HG03196 (cell line): ENCODE measurements around the gene FCRL5.
"Not testable (repeated sequence)": the region's sequence is repeated elsewhere in the genome, so short reads cannot be mapped to it uniquely, and the experiment has no call there.

Experiments
- ATAC-seq: cut with Tn5 transposase; IDR thresholded peaks from one replicate; pipeline ENCODE4 v1.9.1; 2021; ENCODE audit not compliant: unreplicated experiment

FCRL5 gene

GRCh38 chr1:157551694-157552693, at the start of gene FCRL5:
Gene FCRL5 (minus strand): TSS chr1:157552515. CDS start chr1:157552362, 153 bp downstream.
- ATAC-seq, result peak; percentile 68

GRCh38 chr1:157600236-157600635, 47.9 kb upstream of the FCRL5 start:
- no peak for ATAC-seq

DNA sequence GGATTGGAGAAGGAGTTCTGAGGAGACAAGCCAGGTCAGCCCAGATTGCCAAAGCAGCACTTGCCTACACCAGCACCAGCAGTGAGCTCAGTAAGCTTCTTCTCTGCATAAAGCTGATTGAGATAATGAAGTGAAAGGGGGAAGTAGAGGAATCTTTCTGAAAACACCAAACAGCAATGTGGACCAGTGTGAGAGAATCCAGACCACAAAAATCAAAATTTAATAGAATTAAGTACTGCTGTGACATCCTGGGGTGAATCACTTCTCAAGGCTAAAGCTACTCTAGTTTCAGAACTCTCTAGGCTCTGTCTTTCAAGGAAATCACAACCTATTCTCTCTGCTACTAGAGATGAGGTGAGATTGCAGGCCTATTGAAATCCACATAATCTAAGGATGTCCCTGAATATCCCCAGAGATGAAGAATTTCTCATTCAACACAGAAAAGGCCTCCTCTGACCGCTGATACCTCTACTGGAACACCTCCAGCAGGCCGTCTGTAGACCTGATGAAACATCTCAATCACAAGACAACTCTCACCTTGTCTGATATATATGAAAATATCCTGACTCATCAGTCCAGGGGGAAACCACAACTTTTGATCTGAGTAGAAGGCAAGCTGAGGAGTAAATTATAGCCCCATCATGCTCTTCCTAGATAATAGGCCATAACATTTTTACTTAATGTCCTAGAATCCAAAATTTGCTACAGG, 45.8 kb upstream of the FCRL5 start, which contains the start of gene FCRL4:
TSS of gene FCRL4 (minus strand) at position 127 of the 709 bp plus-strand sequence. CDS start 141 bp downstream, outside the sequence.
- ATAC-seq, result peak; percentile 60

DNA sequence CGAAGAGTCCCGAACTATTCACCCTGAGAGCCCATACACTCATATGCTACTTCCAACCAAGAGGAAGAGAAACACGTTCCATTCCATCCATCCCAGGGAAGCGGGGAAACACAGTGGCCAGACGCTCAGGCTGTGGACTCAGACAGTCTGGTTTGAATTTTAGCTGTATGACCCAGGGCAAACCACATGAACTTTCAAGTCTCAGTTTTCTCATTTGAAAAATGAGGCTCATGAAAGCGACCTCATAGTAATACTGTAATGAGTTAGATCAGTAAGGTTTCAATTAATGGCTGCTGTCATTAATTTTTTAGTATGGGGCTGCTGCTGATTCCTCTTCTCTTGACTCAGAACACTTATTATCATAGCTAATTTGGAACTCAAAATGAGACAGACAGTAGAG, 44.1 kb upstream of the FCRL5 start:
- peak; percentile 51 for ATAC-seq

GRCh38 chr1:157595356-157595755, 43.0 kb upstream of the FCRL5 start:
- peak; percentile 51 for ATAC-seq

- no peak for ATAC-seq
Measured at GRCh38 chr1:157585984-157586383, 33.7 kb upstream of the FCRL5 start.

DNA sequence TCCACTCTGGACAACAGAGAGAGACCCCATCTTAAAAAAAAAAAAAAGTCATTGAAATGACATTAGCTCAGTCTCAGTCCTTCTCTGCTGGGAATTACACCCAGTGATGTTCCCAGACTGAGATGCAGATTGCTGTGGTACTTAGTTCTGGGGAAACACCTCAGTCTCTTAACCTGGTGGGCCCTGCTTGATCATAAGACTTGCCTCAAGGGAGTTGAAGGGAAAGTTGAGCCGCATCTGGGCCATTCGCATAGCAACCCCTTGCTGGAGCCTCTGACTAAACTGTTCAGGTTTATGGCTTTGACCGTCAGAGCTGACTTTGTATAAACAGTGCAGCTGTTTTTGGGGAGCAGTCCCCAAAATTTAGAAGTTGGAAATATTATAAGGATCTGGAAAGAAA, 32.2 kb upstream of the FCRL5 start:
- ATAC-seq, result no peak

DNA sequence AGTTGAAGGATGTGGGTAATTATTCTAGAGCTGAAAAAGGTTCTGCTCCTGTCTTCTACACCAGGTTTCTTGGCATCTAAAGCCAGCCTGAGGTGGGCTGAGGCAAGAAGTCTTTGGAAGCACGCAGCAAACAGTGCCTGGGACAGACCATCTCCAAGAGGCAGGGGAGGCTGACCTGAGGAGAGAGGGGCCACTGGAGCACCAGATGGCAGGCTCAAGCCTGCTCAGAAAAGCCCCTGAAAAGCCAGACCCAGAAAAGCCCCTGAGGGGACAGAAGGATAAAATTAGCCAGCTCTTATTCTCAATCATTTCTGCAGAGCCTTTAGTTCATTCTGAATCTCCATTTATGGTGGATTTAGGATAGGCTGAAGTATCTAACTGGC, 28.5 kb upstream of the FCRL5 start:
- no peak for ATAC-seq

GRCh38 chr1:157580179-157580827, 28.0 kb upstream of the FCRL5 start:
- ATAC-seq, result no peak

GRCh38 chr1:157577420-157577819, 25.1 kb upstream of the FCRL5 start:
- ATAC-seq, result no peak

DNA sequence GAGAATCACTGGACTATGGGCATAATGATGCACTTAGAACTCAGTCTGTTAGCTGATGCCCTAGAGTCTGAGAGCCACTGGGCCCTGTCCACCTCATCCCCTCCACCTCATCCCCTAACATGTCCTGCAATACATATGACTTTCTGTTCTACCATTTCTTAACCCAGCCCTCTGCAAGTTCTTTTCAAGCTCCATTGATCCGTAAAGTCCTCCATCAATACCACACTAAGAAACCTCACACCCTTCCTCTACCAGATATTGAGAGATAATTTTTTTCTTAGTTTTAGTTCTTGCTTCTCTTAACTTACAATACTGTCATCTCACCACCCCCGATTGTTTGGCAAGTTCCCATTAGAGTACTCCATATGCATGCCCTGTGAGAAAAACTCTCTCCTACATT, 23.4 kb upstream of the FCRL5 start:
- ATAC-seq, result peak; percentile 57

DNA sequence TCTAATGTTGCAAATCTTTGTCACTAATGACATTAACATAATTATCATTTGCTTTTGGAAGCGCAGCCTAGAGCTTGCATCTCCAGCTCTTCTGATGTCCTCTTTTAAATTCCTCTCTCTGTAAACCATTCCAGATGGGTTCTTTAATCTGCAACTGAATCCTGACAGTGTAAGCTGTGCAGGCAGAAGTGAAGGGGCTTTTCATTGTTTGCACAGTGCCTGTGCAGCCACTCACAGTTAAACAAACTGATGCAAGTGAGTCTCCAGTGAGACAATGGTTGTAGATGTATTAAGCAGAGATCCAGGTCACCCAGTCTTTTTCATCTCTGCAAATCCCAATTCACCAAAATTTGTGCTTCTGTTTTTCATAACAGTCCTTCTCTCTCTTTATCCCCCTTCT, 22.5 kb upstream of the FCRL5 start:
- no peak for ATAC-seq

- no peak for ATAC-seq
Measured at GRCh38 chr1:157566484-157567300, 14.4 kb upstream of the FCRL5 start.

DNA sequence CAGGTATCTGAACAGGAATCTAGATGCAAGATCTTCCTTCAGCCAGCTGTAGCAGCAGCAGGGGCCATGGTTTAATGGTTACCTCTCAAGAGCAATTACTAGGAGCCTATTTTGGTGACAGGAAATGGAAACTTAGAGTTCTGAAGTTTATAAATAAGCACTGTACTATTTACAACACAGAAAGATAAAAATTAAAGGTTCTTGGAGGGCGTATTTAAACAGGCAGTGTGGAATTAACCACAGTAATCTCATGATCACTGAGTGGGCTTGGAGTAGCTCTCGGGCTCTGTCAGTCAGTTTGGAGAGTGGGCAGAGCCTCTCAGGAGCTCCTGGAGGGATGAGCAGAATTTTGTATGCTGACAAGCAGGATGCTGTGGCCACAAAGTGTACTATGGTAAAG, 10.2 kb upstream of the FCRL5 start:
- peak; percentile 77 for ATAC-seq

DNA sequence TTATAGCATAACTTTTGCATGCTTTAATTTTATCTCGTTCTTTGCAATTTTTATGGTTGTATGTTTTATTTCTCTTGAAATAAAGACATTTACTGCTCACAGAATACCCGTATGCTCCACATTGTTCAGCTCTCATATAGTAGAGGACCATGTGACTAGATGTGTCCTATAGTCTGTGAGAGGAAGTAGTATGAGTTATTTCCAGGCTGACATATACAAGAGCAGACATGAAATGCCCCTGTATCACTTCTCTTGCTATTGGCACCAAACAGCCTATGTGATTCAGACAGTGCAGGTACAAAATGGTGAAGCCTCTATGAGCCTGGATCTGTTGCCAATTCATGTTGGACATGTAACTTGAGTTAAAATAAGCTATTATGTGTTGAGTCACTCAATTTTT, 5.8 kb upstream of the FCRL5 start:
- ATAC-seq, result no peak

GRCh38 chr1:157548081-157548480, 4.2 kb downstream of the FCRL5 start:
- not testable (repeated sequence) for ATAC-seq

- no peak for ATAC-seq
Measured at GRCh38 chr1:157542676-157543075, 9.6 kb downstream of the FCRL5 start.

GRCh38 chr1:157540852-157541251, 11.5 kb downstream of the FCRL5 start:
- ATAC-seq, result no peak

DNA sequence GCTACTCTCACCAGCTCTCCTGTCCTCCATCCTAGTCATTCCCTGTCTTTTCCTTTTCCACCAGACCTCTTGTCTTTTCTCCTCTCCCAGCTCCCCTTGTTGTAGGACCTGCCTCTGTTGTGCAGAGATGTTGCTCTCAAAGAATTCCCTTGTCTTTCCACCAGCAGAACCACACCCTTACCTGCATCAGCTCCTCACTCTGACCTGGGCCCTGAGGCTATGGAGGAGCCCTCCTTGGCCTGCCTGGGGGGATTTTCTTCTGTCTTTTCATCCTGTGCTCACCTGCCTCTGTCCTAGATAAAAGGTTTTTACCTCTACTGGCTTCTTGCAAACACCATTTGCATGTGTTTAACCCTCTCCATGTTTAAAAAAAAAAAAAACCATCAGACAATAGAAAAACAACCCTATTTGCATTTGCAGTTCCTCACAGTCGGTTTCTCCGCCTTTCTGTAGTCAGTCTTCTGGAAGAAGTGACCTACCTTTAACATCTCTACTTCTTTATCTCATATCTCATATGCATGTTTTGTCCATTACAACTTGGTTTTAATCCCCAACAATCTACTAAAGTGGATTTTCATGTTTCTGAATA, 12.1 kb downstream of the FCRL5 start:
- ATAC-seq, result no peak

- ATAC-seq, result no peak
Measured at GRCh38 chr1:157539568-157539967, 12.7 kb downstream of the FCRL5 start.
